ENCODE data around the gene SBK2.
"Not testable (repeated sequence)": the region's sequence is repeated elsewhere in the genome, so short reads cannot be mapped to it uniquely, and the experiment has no call there.

The SBK2 gene

DNA sequence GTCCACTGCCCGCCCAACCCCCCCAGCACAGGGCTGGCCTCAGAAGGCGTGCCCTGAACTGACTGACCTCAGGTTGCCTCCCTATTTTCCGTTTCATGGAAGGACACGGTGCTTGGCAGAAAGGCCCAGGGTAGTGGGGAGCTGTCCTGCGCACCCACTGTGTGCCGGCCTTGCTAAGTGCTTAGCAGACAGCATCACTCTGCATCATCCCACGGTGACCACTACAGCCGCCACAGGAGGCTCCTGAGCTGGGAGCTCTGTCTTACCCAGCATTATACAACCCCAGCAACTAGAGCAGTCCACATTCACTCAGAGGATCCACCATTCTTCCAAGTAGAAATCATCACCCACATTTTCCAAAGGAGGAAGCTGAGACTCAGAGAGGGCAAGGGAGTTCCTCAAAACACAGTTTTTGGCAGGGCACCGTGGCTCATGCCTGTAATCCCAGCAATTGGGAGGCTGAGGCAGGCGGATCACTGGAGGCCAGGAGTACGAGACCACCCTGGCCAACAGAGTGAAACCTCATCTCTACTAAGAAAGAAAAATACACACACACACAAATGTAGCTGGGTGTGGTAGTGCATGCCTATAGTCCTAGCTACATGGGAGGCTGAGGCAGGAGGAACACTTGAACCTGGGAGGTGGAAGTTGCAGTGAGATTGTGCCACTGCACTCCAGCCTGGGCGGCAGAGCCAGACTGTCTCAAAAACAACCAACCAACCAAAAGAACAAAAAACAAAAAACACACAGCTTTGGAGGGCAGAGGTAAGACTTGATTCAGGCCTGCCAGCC is 1.6 kb downstream of the SBK2 start:
- DNase-seq (ENCODE audit: low spot score): no peak

DNA sequence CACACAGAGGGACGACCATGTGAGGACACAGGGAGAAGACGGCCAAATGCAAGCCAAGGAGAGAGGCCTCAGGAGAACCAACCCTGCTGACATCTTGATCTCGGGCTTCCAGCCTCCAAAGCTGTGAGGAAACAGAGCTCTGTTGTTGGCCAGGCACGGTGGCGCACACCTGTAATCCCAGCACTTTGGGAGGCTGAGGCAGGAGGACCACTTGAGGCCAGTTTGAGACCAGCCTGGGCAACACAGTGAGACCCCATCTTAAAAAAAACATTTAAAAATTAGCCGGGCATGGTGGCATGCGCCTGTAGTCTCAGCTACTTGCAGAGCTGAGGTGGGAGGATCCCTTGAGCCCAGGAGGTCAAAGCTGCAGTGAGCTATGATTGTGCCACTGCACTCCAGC is 2.7 kb downstream of the SBK2 start:
- DNase-seq (ENCODE audit: low spot score): not testable (repeated sequence)

DNA sequence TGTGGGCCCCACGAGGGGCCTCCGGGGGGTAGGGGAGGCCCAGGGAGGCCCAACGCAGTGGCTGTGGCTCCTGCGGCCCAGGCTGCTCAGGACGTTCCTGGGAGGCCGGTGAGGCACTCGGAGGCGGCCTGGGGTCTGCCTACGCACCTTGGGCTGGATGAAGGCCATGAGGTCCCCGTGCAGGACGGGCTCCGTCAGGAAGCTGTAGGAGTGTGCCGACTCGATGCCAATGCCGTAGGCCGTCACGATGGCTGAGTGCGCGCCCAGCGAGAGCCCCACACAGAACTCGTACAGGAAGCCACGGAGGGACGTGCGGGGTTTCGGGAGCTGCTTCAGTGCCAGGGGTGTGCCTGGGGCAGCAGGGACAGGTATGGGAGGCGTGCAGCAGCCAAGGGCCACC is 5.9 kb downstream of the SBK2 start:
- no peak for DNase-seq (ENCODE audit: low spot score)

- DNase-seq (ENCODE audit: low spot score): no peak
Observed at GRCh38 chr19:55529636-55530234, 7.2 kb downstream of the SBK2 start.

- no peak for DNase-seq (ENCODE audit: low spot score)
Observed at GRCh38 chr19:55528030-55528803, 8.7 kb downstream of the SBK2 start.

DNA sequence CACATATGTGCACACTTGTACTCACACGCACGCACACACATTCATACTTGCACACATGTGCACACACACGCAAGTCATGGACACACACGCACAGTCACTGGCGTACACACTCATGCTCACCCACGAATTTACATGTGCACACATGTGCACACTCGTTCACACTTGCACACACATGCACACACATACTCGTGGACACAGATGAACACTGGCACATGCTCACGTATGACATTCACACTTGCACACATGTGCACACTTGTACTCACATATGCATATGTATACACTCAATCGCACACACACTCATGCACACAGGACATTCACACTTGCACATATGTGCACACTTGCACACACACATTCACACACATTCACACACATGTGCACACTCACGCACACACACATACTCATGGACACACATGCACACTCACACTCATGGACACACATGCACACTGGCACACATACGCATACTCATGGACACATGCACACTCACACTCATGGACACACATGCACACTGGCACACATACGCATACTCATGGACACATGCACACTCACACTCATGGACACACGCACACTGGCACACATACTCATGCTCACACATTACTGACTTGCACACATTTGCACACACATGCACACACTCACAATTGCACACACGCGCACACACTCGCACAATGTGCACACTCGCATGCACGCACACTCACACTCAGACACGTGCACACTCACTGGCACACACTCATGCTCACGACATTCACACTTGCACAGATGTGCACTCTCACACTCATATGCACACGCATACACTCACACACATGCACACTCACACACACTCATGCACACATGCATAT is 9.5 kb downstream of the SBK2 start:
- DNase-seq (ENCODE audit: low spot score): no peak

DNA sequence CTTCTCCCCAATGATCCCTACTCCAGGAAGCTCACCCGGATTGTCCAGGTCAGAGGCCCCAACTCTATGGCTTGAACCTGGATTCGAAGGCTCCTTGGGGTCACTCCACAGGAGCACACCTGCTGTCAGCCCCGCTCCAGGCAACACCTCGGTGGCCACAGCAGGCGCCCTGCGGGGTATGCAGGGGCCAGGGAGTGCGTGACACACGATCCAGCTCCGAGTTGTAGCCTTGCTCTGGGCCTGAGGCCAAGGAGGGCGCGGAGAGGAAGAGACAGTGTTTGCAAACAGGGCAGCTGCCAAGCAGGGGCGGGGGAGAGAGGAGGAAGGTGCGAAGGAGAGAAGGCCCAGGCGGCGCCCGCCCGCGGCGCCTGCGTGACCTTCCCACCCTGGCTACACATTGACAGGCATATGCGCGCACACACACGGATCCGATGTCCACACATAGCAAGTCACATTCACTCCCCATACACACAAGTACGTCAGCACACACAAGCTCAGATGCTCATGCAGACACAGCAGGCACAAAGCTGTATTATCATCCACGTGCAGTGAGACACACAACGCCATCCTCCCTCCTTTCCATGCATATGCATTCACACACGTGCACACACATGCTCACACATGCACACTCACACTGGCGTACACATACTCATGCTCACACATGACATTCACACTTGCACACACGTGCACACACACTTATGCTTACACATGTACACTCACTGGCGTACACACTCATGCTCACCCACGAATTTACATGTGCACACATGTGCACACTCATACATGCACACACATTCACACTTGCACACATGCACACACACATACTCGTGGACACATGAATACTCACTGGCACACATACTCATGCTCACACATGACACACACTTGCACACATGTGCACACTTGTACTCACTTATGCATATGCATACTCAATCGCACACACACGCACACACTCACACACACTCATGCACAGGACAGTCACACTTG is 10.4 kb downstream of the SBK2 start:
- DNase-seq (ENCODE audit: low spot score): no peak

DNA sequence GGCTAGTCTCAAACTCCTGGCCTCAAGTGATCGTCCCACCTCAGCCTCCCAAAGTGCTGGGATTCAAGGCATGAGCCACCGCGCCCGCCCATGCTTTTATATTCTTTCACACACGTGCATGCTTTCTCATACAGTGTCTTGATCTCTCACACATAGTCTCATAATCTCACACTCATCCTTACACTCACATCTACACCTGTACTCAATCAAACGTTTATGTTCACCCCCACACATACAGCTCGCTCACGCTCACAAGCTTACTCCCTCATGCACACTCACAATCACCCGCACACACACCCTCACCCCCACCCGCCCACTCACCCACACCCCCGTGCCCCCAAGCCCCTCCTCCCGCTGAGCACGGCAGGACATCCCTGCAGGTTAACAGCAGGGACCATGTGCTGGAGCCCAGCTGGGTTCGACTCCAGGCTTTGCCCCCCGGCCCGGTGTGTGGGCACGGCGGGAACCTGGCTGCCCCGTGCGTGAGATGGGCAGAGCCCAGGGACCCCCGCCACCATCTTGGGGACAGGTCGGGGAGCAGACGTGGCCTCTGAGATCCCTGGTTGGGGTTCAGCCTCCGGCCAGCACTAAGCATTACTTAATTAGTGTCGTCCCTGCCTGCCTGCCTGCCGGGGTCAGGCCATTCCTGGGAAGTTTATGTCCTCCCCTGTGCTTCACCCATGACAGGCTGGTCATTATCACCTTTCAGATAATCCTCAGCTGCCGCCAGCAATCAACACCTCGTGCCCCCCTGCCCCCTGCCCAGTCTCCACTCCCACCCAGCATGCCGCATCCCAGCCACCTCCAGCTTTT is 11.4 kb downstream of the SBK2 start:
- DNase-seq (ENCODE audit: low spot score): no peak

DNA sequence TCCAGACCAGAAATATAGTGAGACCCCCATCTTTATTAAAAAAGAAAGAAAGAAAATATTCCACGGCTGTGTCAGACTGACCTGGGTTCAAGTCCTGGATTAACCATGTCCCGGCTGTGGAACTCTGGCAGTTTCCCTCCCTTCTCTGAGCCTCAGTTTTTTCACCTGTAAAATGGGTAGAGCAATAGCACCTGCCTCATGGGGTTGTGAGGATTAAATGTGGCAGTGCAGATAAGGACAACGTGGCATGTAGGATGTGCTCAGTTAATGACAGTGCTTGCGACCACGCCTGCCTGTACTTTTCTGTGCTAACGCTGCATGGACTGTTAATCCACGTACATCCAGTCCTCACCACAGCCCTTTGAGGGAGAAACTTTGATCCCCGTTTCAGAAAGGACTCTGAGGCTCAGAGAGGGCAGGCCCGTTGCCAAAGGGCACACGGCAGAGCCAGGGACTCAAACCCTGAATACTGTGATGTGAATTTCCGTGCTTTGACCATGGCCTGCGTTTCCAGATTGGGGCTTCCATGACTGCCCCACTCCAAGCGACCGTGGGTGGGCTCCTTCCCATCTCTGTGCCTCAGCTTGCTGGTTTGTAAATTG is 16.1 kb downstream of the SBK2 start:
- no peak for DNase-seq (ENCODE audit: low spot score)

GRCh38 chr19:55519451-55520311 is 17.3 kb downstream of the SBK2 start:
- DNase-seq (ENCODE audit: low spot score): no peak

GRCh38 chr19:55516878-55517620 is 19.9 kb downstream of the SBK2 start:
- DNase-seq (ENCODE audit: low spot score): peak; percentile 90

- DNase-seq (ENCODE audit: low spot score): no peak
Observed at GRCh38 chr19:55508120-55508519, 28.8 kb downstream of the SBK2 start.

DNA sequence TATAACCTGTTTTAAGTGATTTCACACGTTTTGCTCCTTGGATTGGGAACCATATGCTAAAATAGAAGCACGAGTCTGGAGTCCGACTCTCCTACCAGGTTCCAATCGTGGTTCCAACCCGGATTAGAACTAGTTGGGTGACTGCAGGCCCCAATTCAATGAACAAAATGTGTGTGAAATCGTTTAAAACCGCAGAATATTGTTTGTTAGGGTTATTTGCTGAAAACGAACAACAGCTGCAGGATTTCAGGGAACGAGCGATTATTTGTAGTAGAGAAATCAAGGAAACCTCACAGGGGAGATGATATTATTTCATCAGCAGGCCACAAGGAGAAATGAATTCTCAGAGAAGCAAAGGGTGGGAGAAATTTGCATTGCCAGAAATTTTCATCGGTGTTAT is 32.0 kb downstream of the SBK2 start:
- DNase-seq (ENCODE audit: low spot score): no peak

- DNase-seq (ENCODE audit: low spot score): no peak
Observed at GRCh38 chr19:55504252-55504603, 32.7 kb downstream of the SBK2 start.

GRCh38 chr19:55503502-55504251 is 33.3 kb downstream of the SBK2 start:
- DNase-seq (ENCODE audit: low spot score): peak; percentile 93

GRCh38 chr19:55503157-55503501 is 33.8 kb downstream of the SBK2 start:
- no peak for DNase-seq (ENCODE audit: low spot score)

- DNase-seq (ENCODE audit: low spot score): no peak
Observed at GRCh38 chr19:55502197-55502952, 34.6 kb downstream of the SBK2 start.

Measured in globus pallidus (tissue), 1 donor.